Measurements from ENCODE around the gene ENPP4.
"Not testable (repeated sequence)": the region's sequence is repeated elsewhere in the genome, so short reads cannot be mapped to it uniquely, and the experiment has no call there.

The ENPP4 gene

DNA sequence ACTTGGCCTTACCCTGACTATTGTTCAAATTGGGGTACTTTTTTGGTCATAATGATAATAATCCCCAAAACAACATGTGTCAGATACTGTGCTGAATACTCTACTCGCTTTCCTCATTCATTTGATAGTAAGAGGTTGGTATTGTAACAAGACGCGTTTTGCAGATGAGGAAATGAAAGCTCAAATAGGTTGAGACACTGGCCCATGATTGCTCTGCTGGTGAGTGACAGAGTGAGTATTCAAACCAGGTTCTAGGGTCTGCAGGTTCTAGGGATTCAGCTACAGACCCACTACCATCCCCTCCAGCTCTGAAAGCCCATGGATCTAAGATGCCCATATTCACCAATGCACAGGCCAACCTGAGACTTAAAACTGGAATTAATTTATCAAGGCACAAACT is 1.3 kb upstream of the ENPP4 start:
- Histone ChIP-seq H3K27me3 (ENCODE audit: insufficient read depth, low read length, poor library complexity, severe bottlenecking) (no peaks in the 10 kb centered on the region), H3K79me2 (ENCODE audit: insufficient read depth, low read length) (peaks cover 12% of the 10 kb centered on the region; the same call in 1 of the 2 replicates), H2AFZ (ENCODE audit: low read length) (0 out of 2 replicates have a peak overlapping the region, but pooled peaks have one; percentile 99), H3F3A (ENCODE audit: low read depth) (no peaks in the 10 kb centered on the region), H3K36me3 (ENCODE audit: insufficient read depth, low read length) (no peaks in the 10 kb centered on the region), H4K20me1 (ENCODE audit: insufficient read depth, low read length, poor library complexity, severe bottlenecking) (no peaks in the 10 kb centered on the region), H3K9ac (ENCODE audit: low read depth, low read length, poor library complexity, severe bottlenecking) (peak overlapping the region; percentile 71), H3K9me3 (ENCODE audit: insufficient read depth, low read depth, low read length) (no peaks in the 10 kb centered on the region), H3K4me3 (ENCODE audit: low read length, poor library complexity, severe bottlenecking) (peak overlapping the region; percentile 91), H3K4me2 (ENCODE audit: low read depth, low read length, poor library complexity, severe bottlenecking) (peak overlapping the region; percentile 77), H3K4me1 (ENCODE audit: insufficient read depth, low read length, poor library complexity, severe bottlenecking) (peaks cover 15% of the 10 kb centered on the region), H3K9me2 (replicated peaks; ENCODE audit: low read depth, low read length) (no peaks in the 10 kb centered on the region)
- TF ChIP-seq CTCF (conservative IDR thresholded peaks at IDR 0.05; ENCODE audit: low read length) (no peak), EZH2phosphoT487 (IDR thresholded peaks at IDR 0.05; ENCODE audit: borderline replicate concordance) (no peak)

GRCh38 chr6:46129291-46129628 is 529 bp upstream of the ENPP4 start:
- Histone ChIP-seq H3K4me3 (ENCODE audit: low read length, poor library complexity, severe bottlenecking) (peak overlapping the region; percentile 91), H3K9me2 (replicated peaks; ENCODE audit: low read depth, low read length) (no peaks in the 10 kb centered on the region), H3K9ac (ENCODE audit: low read depth, low read length, poor library complexity, severe bottlenecking) (peak overlapping the region; percentile 71)

GRCh38 chr6:46130666-46131065 is 877 bp downstream of the ENPP4 start:
- Histone ChIP-seq H3K4me3 (ENCODE audit: low read length, poor library complexity, severe bottlenecking) (peak overlapping the region; percentile 91), H3F3A (ENCODE audit: low read depth) (no peaks in the 10 kb centered on the region), H2AFZ (ENCODE audit: low read length) (peak overlapping the region; percentile 100), H3K9me3 (ENCODE audit: insufficient read depth, low read depth, low read length) (no peaks in the 10 kb centered on the region), H4K20me1 (ENCODE audit: insufficient read depth, low read length, poor library complexity, severe bottlenecking) (no peaks in the 10 kb centered on the region), H3K9ac (ENCODE audit: low read depth, low read length, poor library complexity, severe bottlenecking) (peak overlapping the region; percentile 86), H3K79me2 (ENCODE audit: insufficient read depth, low read length) (peaks cover 23% of the 10 kb centered on the region), H3K4me1 (ENCODE audit: insufficient read depth, low read length, poor library complexity, severe bottlenecking) (peaks cover 20% of the 10 kb centered on the region), H3K27me3 (ENCODE audit: insufficient read depth, low read length, poor library complexity, severe bottlenecking) (no peaks in the 10 kb centered on the region), H3K36me3 (ENCODE audit: insufficient read depth, low read length) (no peaks in the 10 kb centered on the region), H3K4me2 (ENCODE audit: low read depth, low read length, poor library complexity, severe bottlenecking) (peak overlapping the region; percentile 81), H3K9me2 (replicated peaks; ENCODE audit: low read depth, low read length) (no peaks in the 10 kb centered on the region)
- TF ChIP-seq EZH2phosphoT487 (IDR thresholded peaks at IDR 0.05; ENCODE audit: borderline replicate concordance) (no peak), CTCF (conservative IDR thresholded peaks at IDR 0.05; ENCODE audit: low read length) (no peak)

More at GRCh38 chr6:46129291-46129628, 529 bp upstream of the ENPP4 start:
- TF ChIP-seq CTCF (conservative IDR thresholded peaks at IDR 0.05; ENCODE audit: low read length): no peak
- no peak for TF ChIP-seq EZH2phosphoT487 (IDR thresholded peaks at IDR 0.05; ENCODE audit: borderline replicate concordance)
- H3K79me2 ChIP-seq (ENCODE audit: insufficient read depth, low read length): peaks cover 15% of the 10 kb centered on the region; the same call in 1 of the 2 replicates
- peak overlapping the region; percentile 77 for H3K4me2 ChIP-seq (ENCODE audit: low read depth, low read length, poor library complexity, severe bottlenecking)
- H3F3A ChIP-seq (ENCODE audit: low read depth): no peaks in the 10 kb centered on the region
- H3K4me1 ChIP-seq (ENCODE audit: insufficient read depth, low read length, poor library complexity, severe bottlenecking): peaks cover 18% of the 10 kb centered on the region
- no peaks in the 10 kb centered on the region for H3K27me3 ChIP-seq (ENCODE audit: insufficient read depth, low read length, poor library complexity, severe bottlenecking)
- H3K9me3 ChIP-seq (ENCODE audit: insufficient read depth, low read depth, low read length): no peaks in the 10 kb centered on the region
- no peaks in the 10 kb centered on the region for H3K36me3 ChIP-seq (ENCODE audit: insufficient read depth, low read length)
- peak overlapping the region; percentile 99 for H2AFZ ChIP-seq (ENCODE audit: low read length)
- H4K20me1 ChIP-seq (ENCODE audit: insufficient read depth, low read length, poor library complexity, severe bottlenecking): no peaks in the 10 kb centered on the region

GRCh38 chr6:46131291-46131690 is 1.5 kb downstream of the ENPP4 start:
- not testable (repeated sequence) for H2AFZ ChIP-seq (ENCODE audit: low read length)
- H3K79me2 ChIP-seq (ENCODE audit: insufficient read depth, low read length): peaks cover 25% of the 10 kb centered on the region

More at GRCh38 chr6:46131291-46131690, 1.5 kb downstream of the ENPP4 start:
- H3F3A ChIP-seq (ENCODE audit: low read depth); H3K9me3 ChIP-seq (ENCODE audit: insufficient read depth, low read depth, low read length); H3K9ac ChIP-seq (ENCODE audit: low read depth, low read length, poor library complexity, severe bottlenecking); H4K20me1 ChIP-seq (ENCODE audit: insufficient read depth, low read length, poor library complexity, severe bottlenecking); H3K4me3 ChIP-seq (ENCODE audit: low read length, poor library complexity, severe bottlenecking); H3K36me3 ChIP-seq (ENCODE audit: insufficient read depth, low read length); H3K27me3 ChIP-seq (ENCODE audit: insufficient read depth, low read length, poor library complexity, severe bottlenecking); H3K9me2 ChIP-seq (replicated peaks; ENCODE audit: low read depth, low read length); H3K4me2 ChIP-seq (ENCODE audit: low read depth, low read length, poor library complexity, severe bottlenecking): not testable (repeated sequence)
- peaks cover 20% of the 10 kb centered on the region for H3K4me1 ChIP-seq (ENCODE audit: insufficient read depth, low read length, poor library complexity, severe bottlenecking)

Data from Loucy (cell line).